ENCODE measurements around the gene HOXA5.

Gene HOXA5

DNA sequence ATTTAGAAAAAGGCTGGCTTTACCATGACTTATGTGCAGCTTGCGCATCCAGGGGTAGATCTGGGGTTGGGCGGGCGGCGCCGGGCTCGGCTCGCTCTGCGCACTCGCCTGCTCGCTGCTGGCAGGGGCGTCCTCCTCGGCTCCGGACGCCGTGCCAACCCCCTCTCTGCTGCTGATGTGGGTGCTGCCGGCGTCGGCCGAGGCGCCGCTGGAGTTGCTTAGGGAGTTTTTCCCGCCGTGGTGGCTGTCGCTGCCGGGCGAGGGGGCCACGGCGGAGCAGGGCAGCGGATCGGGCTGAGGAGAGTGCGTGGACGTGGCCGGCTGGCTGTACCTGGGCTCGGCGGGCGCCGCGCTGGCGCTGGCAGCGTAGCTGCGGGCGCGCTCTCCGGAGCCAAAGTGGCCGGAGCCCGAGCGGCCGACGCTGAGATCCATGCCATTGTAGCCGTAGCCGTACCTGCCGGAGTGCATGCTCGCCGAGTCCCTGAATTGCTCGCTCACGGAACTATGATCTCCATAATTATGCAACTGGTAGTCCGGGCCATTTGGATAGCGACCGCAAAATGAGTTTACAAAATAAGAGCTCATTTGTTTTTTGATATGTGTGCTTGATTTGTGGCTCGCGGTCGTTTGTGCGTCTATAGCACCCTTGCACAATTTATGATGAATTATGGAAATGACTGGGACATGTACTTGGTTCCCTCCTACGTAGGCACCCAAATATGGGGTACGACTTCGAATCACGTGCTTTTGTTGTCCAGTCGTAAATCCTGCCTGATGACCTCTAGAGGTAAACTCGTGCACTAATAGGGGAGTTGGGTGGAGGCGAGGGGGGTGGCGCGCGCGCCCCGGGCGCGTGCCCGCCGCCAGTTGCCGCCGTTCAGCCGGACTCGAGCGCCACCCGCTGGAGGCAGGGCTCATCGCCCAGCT is at the start of gene HOXA5:
Gene HOXA5, minus strand, starts transcription at position 659 of the 927 bp plus-strand sequence. Its CDS starts 74 bp downstream, at position 585.
- DNase-seq: no peak

GRCh38 chr7:27192546-27193334 is 49.3 kb upstream of the HOXA5 start:
- DNase-seq: peak; percentile 20

DNA sequence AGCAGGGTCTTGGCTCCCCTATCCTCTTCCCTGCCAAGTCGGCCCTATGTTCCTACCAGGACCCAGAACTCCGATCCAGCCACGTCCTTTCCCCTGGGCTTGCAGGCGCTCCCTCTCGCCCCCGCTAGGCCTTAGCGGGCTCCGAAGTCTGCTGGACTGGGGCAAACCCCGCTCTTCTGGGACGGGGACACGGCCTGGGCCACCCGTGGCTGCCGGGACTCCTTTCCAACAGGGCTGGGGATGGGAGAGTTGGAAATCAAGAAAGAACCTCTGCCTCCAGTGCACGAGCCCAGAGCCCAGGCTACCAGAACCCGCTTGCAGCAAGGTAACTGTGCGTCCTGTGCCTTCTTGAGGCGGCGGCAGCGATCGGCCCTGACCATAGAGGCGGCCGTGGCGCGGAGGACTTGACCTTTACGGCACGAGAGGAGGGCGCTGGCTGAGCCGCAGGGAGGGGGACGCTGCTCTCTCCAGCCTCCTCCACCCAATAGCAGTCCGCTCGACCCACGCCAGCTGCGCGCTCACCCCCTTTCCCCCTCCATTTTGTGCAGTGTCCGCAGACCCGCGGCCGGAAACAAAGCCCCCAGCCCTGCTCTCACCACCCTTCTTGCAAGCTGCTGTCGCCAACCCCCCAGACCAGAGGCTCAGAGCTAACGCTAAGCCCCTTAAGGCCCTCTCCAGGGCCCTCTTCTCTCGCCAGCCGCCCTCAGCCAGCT is 48.5 kb upstream of the HOXA5 start:
- DNase-seq: no peak

GRCh38 chr7:27191161-27191731 is 47.8 kb upstream of the HOXA5 start:
- DNase-seq: no peak

DNA sequence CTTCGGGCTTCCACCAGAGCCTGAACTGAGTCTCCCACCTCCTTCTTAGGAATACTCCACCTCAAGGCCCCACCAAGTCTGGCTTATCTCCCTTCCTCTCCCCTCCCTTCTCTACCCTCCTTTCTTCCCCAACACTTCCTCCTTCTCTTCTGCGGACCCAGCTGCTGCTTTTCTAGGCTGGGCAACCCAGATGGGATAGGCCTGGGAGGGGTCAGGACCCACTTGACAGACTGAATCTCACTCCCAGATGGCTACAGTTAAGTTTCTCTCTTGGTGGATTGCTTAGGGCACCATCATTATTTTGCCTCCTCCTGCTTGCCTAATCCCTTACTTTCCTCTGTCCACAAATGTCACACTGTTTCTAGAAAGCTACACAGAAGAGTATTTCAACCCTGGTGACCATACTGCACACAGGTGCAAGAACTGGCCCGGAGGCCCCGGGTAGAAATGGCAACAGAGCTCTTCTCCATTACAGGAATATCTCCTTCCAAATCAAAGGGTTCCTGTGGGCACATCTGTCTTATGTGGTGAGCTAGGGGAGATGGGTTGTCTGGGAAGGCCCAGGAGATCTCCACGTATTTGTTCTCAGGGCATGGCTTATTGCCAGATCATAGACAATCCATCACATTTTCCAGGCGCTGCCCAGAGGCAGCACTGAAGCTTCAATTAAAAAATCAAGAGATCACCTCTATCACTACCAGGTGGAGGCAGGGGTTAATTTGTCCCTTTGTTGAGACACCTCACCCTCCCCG is 46.7 kb upstream of the HOXA5 start:
- DNase-seq: no peak

- DNase-seq: no peak
These were observed 46.0 kb upstream of the HOXA5 start for GRCh38 chr7:27189295-27189996.

DNA sequence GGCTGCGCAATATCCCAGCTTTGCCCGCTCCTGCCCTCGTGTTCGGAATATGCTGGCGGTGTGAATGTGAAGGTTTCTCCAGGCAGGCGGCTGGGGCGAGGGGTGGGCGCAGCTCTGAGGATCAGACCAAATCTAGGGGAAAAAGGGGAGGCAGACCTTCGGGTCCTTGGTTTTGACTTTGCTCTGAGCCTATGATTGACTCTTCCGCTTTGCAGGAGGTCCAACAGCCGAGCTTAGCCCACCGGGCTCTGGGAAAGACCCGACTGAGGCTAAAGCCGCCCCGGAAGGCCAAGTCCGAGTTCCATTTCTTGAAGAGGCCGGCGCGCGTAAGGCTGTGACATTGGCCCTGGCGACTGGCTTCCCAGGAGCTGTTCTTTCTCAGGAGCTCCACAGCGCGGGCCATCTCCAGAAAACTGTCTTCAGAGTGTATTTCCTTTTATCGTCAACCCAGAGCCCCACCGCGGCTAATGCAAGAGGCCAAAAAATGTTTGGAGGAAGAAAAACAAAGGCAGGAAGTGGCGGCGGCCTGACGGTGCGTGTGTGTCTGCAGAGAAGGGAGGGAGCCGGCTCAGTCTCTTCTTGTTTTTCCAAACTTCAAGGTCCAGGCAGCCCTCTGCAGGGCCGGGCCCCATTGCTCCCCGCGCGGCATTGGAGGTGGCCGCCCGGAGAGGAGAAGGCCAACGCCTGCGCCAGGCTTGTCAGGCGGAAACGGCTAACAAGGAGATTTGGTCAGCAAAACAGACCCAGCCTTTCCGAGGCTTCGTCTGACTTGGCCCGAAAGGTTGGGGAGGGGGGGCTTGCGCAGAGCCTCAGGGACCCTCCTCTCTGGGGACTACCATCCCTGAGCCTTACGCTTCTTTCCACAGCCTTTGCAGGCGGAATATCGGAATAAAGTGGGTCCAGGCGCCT is 45.2 kb upstream of the HOXA5 start:
- no peak for DNase-seq

DNA sequence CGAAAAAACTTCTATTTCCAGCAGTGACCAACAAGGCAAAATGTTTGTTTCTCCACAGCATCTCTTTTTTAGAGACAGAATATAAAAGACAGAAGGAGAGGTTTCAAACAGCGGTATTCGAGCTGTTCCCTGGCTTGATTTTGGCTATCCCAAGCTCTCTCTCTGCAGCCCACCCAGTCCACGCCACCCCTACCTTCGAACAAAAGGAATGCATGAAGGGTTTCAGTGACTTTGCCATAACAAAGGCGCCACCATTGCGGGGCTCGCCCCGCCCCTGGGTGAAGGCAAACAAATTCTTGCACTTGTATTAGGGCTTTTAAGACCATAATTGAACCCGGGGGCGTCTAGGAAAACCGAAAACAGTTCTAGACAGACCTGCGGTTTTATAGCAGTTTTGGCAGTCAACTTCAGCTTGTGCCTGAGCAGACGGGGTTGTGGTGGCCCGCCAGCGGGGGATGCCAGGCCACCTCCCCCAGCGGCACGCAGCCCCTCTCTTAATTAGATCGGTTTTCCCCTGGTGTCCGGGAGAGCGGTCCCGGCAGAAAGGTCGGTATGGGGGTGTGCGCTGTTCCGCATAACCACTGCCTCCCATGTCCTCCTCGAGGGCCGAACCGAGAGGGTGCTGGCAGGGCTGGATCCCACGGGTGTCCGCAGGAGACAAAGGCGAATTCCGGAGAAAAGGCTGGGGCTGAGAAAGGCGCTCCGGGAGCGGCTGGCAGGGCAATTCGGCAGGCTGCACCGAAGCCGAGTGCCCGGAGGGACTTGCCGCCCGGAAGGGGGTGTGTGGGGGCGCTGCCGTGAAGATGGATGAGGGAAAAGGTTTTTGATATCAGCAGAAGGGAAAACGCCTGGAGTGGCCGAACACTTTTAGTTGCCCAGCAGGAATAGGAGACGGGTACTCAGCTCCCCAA is 44.2 kb upstream of the HOXA5 start:
- no peak for DNase-seq

- DNase-seq: no peak
These were observed 43.4 kb upstream of the HOXA5 start for GRCh38 chr7:27186668-27187474.

GRCh38 chr7:27185854-27186667 is 42.6 kb upstream of the HOXA5 start:
- no peak for DNase-seq

- peak; percentile 34 for DNase-seq
These were observed 41.8 kb upstream of the HOXA5 start, which contains the start of gene HOXA11 for GRCh38 chr7:27185013-27185853. TSS of gene HOXA11 (minus strand) at chr7:27185232. CDS start at chr7:27185144, 88 bp downstream.

GRCh38 chr7:27184337-27185012 is 41.0 kb upstream of the HOXA5 start:
- DNase-seq: peak; percentile 57

GRCh38 chr7:27183682-27184336 is 40.3 kb upstream of the HOXA5 start:
- DNase-seq: peak; percentile 45

DNA sequence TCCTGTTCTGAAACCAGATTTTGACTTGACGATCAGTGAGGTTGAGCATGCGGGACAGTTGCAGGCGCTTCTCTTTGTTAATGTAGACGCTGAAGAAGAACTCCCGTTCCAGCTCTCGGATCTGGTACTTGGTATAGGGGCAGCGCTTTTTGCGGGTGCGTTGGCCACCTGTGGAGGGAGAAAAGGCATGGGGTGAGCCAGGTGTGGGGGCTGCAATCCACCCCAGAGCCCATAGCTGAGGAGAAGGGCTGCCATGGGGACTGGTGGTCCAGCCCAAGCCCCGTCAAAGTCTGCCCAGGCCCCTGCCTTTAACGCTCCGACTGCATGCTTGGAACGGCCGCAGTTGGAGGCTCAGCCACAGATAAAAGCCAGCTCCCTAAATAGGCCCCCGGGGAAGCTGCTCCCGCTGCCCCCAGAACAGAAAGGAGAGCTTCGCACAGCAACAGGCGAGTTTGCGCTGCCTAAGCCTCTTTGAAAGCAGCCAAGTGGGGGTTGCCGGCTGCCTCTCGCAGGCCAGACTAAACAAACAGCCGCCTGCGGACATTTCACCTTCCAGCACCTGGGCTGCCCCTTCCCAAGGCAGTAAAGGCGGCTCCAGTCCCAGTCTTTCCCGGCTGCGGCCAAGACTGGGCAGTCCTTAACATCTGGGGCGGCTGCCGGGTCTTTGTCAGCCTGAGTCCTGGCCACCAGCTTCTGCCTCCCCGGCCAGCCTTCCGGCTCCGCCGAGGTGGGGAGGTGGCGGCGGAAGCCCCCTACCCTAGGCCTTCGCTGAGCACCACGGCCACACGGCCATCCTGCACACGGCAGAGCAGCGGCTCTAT is 39.6 kb upstream of the HOXA5 start:
- DNase-seq: peak; percentile 76

Data from NCI-H146 (cell line).